Measurements from ENCODE around the gene TBCD.

Gene TBCD

DNA sequence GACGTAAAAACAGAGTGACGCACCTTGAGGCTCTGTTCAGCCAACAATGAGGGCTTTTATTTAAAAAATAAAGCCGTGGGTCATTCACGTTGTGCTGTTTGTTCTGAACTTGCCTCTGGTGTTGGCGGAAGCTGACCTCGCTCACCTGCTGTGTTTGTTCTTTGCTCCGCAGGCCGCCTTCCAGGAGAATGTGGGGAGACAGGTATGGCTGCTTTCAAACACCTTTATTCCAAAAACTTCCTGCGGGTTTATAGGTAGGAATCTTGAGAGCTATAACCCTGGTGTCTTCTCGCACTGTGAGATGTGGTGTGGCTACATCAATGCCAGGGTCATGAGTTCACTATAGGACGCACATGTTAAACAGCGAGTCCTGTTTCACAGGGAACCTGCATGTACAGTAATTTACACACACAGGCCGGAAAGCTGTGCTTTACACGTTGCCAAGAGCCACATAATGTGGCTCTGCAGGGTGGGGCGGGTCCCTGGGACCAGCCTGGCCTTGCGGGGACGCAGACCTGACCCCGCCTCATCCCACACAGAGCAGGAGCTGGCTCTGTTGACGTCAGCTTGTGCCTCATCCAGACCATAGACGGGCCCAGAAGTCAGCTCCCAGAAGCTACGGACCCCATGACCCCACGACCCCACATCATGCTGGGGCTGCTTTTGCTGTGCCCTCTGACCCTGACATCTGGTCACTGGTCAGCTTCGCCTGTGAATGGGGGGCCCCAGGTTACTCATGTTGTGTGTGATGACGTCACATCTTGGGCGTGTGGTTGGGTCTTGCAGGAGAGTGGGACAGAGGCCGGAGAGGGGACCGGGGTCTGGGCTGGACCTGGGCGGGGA lies 137.9 kb downstream of the TBCD start:
- DNase-seq: no peak

- no peak for DNase-seq
Observed at GRCh38 chr17:82890339-82890730, 138.5 kb downstream of the TBCD start.

GRCh38 chr17:82890926-82891678 lies 139.2 kb downstream of the TBCD start:
- no peak for DNase-seq

- no peak for DNase-seq
Observed at GRCh38 chr17:82891911-82892310, 140.0 kb downstream of the TBCD start.

GRCh38 chr17:82892899-82893565 lies 141.2 kb downstream of the TBCD start:
- no peak for DNase-seq

DNA sequence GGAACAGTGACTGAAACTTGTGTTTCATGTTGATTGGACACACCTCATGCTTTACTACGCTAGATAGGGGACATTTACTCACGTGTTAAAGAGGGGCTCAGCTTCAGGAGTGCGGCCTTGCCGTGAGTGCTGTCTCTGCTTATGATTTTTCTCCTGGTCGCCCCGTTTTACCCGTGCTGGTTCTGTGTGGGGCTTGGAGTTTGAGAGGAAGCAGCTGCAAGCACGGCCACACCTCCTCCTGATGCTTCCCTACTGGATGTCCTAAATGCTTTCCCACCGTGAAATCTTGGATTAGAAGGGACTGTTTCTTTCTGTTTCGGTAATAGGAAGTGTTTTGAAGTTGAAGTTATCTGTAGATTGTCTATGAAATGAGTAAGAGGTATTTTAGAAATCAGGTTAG lies 141.9 kb downstream of the TBCD start:
- DNase-seq: no peak

DNA sequence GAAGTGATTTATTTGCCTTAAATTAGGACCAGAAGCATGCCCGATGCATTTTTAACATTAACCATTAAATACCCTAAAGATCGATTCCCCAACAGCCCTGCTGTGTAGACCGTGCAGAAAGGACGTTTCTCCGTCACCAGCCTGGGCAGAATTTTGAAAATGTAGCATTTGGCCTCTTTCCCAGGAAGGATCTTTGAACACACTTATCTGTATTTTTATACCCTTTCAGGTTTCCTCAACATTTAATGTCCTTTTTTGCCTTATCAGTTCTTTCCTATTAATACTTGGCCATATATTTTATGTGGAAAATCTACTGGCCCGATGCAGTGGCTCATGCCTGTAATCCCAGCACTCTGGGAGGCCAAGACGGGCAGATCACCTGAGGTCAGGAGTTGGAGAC lies 142.5 kb downstream of the TBCD start:
- DNase-seq: no peak

- no peak for DNase-seq
Observed at GRCh38 chr17:82895087-82895486, 143.2 kb downstream of the TBCD start.

- no peak for DNase-seq
Observed at GRCh38 chr17:82896071-82897000, 144.5 kb downstream of the TBCD start.

GRCh38 chr17:82897514-82898249 lies 145.8 kb downstream of the TBCD start:
- no peak for DNase-seq

- DNase-seq: no peak
Observed at GRCh38 chr17:82898976-82899514, 147.2 kb downstream of the TBCD start.

GRCh38 chr17:82899941-82900340 lies 148.1 kb downstream of the TBCD start:
- DNase-seq: no peak

DNA sequence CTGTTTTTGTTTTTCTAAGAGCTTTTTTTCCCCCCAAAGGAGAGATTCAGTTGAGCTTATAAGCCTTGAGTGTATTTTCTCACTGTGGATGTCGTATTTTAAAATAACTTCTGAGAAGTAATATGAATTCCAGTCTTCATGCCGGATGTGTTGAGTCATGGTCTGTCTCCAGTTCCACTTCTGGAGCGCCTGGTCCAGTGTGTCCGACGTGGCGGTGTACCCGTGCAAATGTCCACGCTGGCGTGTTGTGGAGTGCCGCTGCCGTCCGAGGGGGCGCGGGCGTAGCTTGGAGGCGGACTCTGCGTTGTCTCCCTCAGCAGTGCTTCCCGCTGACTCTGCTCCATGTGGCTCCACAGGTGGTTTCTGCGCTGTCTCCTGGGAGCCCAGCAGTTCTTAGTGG lies 148.9 kb downstream of the TBCD start:
- DNase-seq: no peak

DNA sequence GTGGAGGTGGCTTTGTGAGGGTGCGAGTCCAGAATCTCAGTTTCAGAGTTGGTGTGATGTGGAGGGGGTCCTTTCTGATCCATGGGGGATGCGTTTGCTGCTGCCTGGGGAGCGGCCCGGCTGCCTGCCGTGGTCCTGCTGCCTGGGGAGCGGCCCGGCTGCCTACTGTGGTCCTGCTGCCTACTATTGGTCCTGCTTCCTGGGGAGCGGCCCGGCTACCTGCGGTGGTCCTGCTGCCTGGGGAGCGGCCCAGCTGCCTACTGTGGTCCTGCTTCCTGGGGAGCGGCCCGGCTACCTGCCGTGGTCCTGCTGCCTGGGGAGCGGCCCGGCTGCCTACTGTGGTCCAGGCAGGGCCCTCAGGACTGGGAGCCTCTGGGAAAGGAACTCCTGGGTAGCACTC lies 149.5 kb downstream of the TBCD start:
- DNase-seq: no peak

DNA sequence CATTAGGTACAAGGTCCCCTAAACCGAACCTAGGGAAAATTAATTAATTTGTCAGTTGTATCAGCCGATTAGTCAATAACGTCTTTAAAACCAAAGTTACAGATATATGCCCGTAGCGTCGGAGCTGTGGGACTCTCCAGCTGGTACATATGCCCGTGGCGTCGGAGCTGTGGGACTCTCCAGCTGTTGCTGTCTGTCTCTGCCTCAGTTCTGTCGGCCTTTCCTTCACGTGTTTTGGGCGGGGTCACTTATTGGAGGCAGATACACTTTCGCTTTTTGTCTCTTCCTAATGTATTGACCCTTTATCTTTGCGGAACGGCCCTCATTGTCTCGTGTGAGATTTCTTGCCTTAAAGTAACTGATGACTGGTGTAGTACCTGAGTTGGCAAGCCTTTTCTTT lies 150.0 kb downstream of the TBCD start:
- no peak for DNase-seq

DNA sequence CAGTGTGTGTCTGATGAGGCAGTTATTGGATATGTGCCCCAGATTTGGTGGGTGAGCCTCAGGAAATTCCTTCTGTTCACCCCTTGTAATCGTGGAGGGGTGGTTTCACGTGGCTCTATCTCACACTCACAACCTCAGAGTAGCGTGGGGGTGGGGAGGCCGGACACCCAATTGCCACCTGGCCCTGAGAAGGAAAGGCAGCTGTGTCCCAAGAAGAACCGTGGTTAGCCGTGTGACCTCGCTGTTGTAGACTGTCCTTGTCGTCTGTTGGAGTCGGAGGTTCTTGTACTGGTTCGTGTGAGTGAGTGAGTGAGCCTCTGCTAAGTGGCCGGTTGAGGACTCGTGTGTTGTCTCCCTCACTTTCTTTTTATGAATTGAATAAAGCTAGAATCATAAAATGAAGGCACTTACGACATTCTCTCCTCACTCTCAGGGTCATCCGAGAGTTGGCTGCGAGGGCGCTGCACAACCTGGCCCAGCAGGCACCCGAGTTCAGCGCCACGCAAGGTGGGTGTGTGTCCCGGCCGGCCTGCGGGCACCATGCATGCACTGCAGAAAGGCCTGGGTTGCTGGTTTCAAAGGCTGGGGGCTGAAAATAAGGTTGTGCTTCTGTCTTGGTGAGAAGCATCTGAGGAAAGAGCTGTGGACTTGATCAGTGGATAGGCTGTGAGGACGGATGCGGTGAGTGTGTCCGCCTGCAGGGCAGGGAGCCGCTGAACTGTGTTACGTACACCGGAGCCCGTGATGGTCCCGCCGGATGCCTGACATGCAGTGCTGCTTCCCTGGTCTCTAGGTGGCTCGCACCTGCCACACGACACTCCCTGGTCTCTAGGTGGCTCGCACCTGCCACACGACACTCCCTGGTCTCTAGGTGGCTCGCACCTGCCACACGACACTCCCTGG lies 151.4 kb downstream of the TBCD start:
- no peak for DNase-seq

DNA sequence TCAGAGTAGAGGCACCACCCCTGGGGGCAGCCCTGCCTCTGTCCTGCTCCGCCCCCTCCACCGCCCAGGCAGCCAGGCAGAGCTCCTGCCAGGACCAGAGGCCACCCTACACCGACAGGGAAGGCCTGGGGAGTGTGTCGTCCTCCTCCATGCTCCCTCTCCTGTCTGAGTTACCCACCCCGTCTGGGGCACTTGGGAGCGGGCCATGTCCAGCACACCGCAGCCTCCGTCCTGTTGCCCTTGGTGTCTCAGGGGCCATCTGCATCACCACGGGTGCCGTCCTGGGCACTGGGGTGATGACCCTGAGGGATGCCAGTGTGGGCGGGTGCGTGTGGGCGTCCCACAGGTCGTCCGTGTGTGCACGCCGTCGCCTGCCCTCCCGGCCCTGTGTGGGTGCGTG lies 153.3 kb downstream of the TBCD start:
- DNase-seq: no peak

DNA sequence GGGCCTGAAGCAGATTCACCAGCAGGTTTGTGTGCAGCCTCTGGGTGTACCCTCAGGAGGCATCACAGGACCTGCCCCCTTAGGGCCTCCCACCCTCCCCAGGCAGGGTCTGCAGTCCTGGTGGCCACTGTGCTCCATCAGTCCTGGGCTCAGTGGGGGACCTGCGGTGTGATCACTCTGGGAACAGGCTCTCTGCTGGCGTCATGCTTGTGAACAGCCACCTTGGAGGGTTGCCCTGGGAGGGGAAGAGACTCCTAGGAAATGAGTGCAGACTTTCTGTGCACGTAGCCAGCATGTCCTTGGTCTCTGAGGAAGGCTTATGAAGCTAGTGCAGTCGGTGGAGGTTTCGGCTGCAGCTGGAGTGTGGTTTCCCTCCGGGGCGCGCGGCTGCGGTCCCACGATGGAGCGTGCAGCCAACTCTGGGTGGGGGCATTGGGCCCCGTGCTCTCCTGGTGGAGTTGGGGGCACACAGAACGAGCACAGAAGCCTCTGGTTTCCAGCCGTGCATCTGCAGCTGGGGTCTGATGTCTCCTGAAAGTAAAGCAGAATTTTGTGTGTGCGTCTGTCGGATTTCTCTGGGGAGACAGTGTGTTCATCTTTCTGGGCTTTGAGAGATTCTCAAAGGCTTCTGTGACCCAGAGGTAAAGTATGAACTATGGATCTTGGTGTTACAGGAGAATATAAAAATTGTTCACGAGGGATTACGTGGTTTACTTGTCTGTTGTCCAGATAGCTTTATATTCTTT lies 156.1 kb downstream of the TBCD start:
- no peak for DNase-seq

DNA sequence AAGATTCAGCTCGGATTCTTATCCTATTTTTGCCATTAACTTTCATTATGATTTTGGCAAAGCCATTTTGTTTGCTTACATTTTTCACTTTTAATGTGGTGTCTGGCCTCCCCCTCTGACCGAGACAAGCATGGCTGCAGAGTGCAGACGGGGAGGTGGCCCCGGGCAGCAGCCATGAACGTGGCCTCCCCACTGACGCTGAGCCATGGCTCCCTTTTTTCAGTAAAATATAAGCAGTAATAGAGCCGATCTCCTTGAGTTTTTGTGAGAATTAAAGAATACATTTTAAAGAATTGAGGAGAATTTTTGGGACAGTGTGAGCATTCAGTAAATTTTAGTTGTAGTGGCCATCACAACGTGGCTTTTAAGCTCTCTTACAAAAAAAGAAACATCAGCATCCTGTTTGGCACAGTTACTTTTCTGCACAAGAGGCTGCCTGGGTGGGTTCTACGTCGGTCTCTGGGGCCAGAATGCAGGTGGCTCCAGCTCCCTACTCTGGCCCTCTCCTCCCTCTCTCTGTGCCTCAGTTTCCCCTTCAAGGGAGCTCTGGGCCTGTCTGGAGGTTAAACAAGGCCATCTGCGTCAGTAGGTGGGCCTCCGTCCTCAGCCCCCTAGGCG lies 156.8 kb downstream of the TBCD start:
- DNase-seq: no peak

Measured in COR-L47 (cell line).